ENCODE measurements around the gene RFX7. TPM values are rescaled to one million over a fixed set of nuclear protein-coding genes. Genes with fewer than 3 reads are reported as not detected.
A peak's percentile ranks its signal among the peaks of the same experiment; 100 is the strongest.

RFX7 gene
- total RNA-seq, 1 experiment from 2014 or later: 43.4 TPM

GRCh38 chr15:56292546-56293316 is 49.1 kb upstream of the RFX7 start:
- Histone ChIP-seq H2BK5ac (ENCODE audit: insufficient read length, low read length) (no peak overlapping the region), H2BK20ac (ENCODE audit: low read depth, low read length, poor library complexity, severe bottlenecking) (no peak overlapping the region), H3K14ac (ENCODE audit: insufficient read depth, low read length) (no peak overlapping the region), H3T11ph (ENCODE audit: low read length) (no peak overlapping the region), H3K4ac (ENCODE audit: low read depth, low read length) (no peak overlapping the region), H3K18ac (ENCODE audit: insufficient read length, low read depth, low read length) (no peak overlapping the region), H2BK12ac (ENCODE audit: insufficient read length, low read depth, low read length) (no peak overlapping the region), H2BK15ac (ENCODE audit: low read depth, low read length) (no peak overlapping the region), H3K27me3 (ENCODE audit: insufficient read depth, low read length) (no peaks in the 10 kb centered on the region), H3K4me1 (ENCODE audit: insufficient read depth, low read length) (peaks cover 2% of the 10 kb centered on the region; the same call in 1 of the 2 replicates), H2AFZ (ENCODE audit: low read length) (no peak overlapping the region), H3K79me2 (ENCODE audit: insufficient read depth, low read length) (no peaks in the 10 kb centered on the region), H2AK5ac (ENCODE audit: insufficient read length, low read length) (no peak overlapping the region), H4K20me1 (ENCODE audit: control insufficient read depth, insufficient read depth, insufficient read length) (no peaks in the 10 kb centered on the region), H3K9me3 (ENCODE audit: control insufficient read depth, low read depth, low read length) (no peaks in the 10 kb centered on the region), H4K91ac (ENCODE audit: insufficient read length, low read depth, low read length) (no peak overlapping the region), H3K79me1 (ENCODE audit: insufficient read depth, low read depth, low read length, poor library complexity, severe bottlenecking) (no peaks in the 10 kb centered on the region), H2BK120ac (ENCODE audit: low read depth, low read length, poor library complexity, severe bottlenecking) (no peak overlapping the region), H3K23me2 (ENCODE audit: insufficient read length, low read depth, low read length, poor library complexity, severe bottlenecking) (peaks cover 3% of the 10 kb centered on the region), H4K5ac (ENCODE audit: insufficient read length, low read depth, low read length) (no peak overlapping the region), H3K23ac (ENCODE audit: insufficient read length, low read depth, low read length) (no peak overlapping the region), H3K9ac (ENCODE audit: extremely low read depth, insufficient read length, low read length) (no peak overlapping the region), H3K4me2 (ENCODE audit: insufficient read depth, insufficient read length, low read length) (no peak overlapping the region), H4K8ac (replicated peaks; ENCODE audit: insufficient read length, low read depth, low read length) (no peak overlapping the region), H3K56ac (ENCODE audit: insufficient read length, low read depth, low read length) (no peak overlapping the region), H3K27ac (ENCODE audit: insufficient read length, low read depth, low read length) (no peak overlapping the region)
- no peaks in the 10 kb centered on the region for H3K27me3 Mint-ChIP-seq (ENCODE audit: low read depth)
- peak overlapping the region in 1 of 3 experiments; percentile 20; a peak in 2 of 7 replicates for H3K27ac Mint-ChIP-seq
- no peak for TF ChIP-seq CTCF (conservative IDR thresholded peaks at IDR 0.05)
- no peak for DNase-seq
- H3K4me3 Mint-ChIP-seq: no peak overlapping the region
- peaks cover 3 to 5% of the 10 kb centered on the region in 2 experiments; a peak in 1 of 5 replicates for H3K9me3 Mint-ChIP-seq
- peaks cover 13 to 16% of the 10 kb centered on the region in 2 experiments; a peak in 3 of 4 replicates for H3K4me1 Mint-ChIP-seq
- H3K36me3 Mint-ChIP-seq (ENCODE audit: insufficient read depth in 1 of 3, low read depth in 3 of 3): peaks cover 0 to 5% (median 2%) of the 10 kb centered on the region in 3 experiments; a peak in 1 of 7 replicates
- no CpG with 5 or more reads among the region's 5 CpGs for WGBS (ENCODE audit: extremely low coverage, insufficient read length, low lambda C conversion rate)

Data from H9 (cell line).